HepG2 (cell line): ENCODE data around the gene WNT6. TPM values are rescaled to one million over a fixed set of nuclear protein-coding genes. Genes with fewer than 3 reads are reported as not detected.

ENCODE experiments used
- ARHGAP35 ChIP-seq: sonication (generic); formaldehyde crosslinking; IDR thresholded peaks from 2 replicates; pipeline ENCODE4 v1.9.0; 2022; ENCODE audit warnings: mild to moderate bottlenecking, inconsistent platforms, moderate library complexity, missing genetic modification reagents, borderline replicate concordance
- BHLHE40 ChIP-seq: IDR thresholded peaks from 2 replicates; pipeline ENCODE4 v1.6.1; 2011; ENCODE audit warnings: low read length, improper control_type of control experiment
- CREBL2 ChIP-seq: sonication (generic); formaldehyde crosslinking; IDR thresholded peaks from 2 replicates; pipeline ENCODE4 v1.8.1; 2023; ENCODE audit warnings: missing genetic modification reagents, mild to moderate bottlenecking, borderline replicate concordance
- ETV6 ChIP-seq: sonication (generic); formaldehyde crosslinking; conservative IDR thresholded peaks from 2 replicates; pipeline ENCODE4 v1.4.0; 2020; ENCODE audit warnings: missing genetic modification reagents
- HNRNPH1 ChIP-seq: fragments of 200-400 bp; formaldehyde crosslinking; optimal IDR thresholded peaks from 2 replicates; pipeline ENCODE3; 2017; ENCODE audit warnings: mild to moderate bottlenecking, low read depth, low read length
- HNRNPUL1 ChIP-seq: fragments of 200-400 bp; formaldehyde crosslinking; IDR thresholded peaks from 2 replicates; pipeline ENCODE4 v1.6.1; 2017; ENCODE audit warnings: low read depth, mild to moderate bottlenecking, low read length, moderate library complexity
- KAT7 ChIP-seq: IDR thresholded peaks from 2 replicates; pipeline ENCODE4 v1.6.1; 2018; ENCODE audit warnings: borderline replicate concordance, missing compliant biosample characterization
- MXD4 ChIP-seq: IDR thresholded peaks from 2 replicates; pipeline ENCODE4 v1.6.1; 2016; ENCODE audit warnings: mild to moderate bottlenecking, missing biosample characterization, missing genetic modification reagents
- MZF1 ChIP-seq: sonication (generic); formaldehyde crosslinking; IDR thresholded peaks from 2 replicates; pipeline ENCODE4 v1.8.1; 2023; ENCODE audit warnings: mild to moderate bottlenecking, missing genetic modification reagents, borderline replicate concordance
- NAIF1 ChIP-seq: sonication (generic); formaldehyde crosslinking; IDR thresholded peaks from 2 replicates; pipeline ENCODE4 v1.5.0; 2020; ENCODE audit warnings: mild to moderate bottlenecking, missing genetic modification reagents, borderline replicate concordance
- NFE2L2 ChIP-seq: fragments of 150-350 bp; IDR thresholded peaks from 2 replicates; pipeline ENCODE4 v1.6.1; 2014; ENCODE audit warnings: low read length
- RFXAP ChIP-seq: sonication (generic); formaldehyde crosslinking; IDR thresholded peaks from 2 replicates; pipeline ENCODE4 v1.4.0; 2020; ENCODE audit warnings: missing genetic modification reagents, borderline replicate concordance
- SP5 ChIP-seq: IDR thresholded peaks from 2 replicates; pipeline ENCODE4 v1.6.1; 2016; ENCODE audit warnings: low read depth, borderline replicate concordance
- TRIM24 ChIP-seq: sonication (generic); formaldehyde crosslinking; IDR thresholded peaks from 2 replicates; pipeline ENCODE4 v1.8.0; 2022; ENCODE audit warnings: mild to moderate bottlenecking, missing genetic modification reagents
- ZBTB1 ChIP-seq: sonication (generic); formaldehyde crosslinking; IDR thresholded peaks from 2 replicates; pipeline ENCODE4 v1.4.0; 2020; ENCODE audit warnings: missing genetic modification reagents, borderline replicate concordance
- ZFP37 ChIP-seq: sonication (generic); formaldehyde crosslinking; IDR thresholded peaks from 2 replicates; pipeline ENCODE4 v1.4.0; 2020; ENCODE audit warnings: missing genetic modification reagents, borderline replicate concordance
- ZHX1 ChIP-seq: sonication (generic); formaldehyde crosslinking; IDR thresholded peaks from 2 replicates; pipeline ENCODE4 v1.8.1; 2022; ENCODE audit warnings: low read depth, mild to moderate bottlenecking, missing genetic modification reagents
- ZNF232 ChIP-seq: sonication (generic); formaldehyde crosslinking; IDR thresholded peaks from 2 replicates; pipeline ENCODE4 v1.4.0; 2020; ENCODE audit warnings: missing genetic modification reagents, borderline replicate concordance
- ZNF331 ChIP-seq: sonication (generic); formaldehyde crosslinking; IDR thresholded peaks from 2 replicates; pipeline ENCODE4 v1.4.0; 2020; ENCODE audit warnings: missing genetic modification reagents
- ZNF460 ChIP-seq: sonication (generic); formaldehyde crosslinking; IDR thresholded peaks from 2 replicates; pipeline ENCODE4 v1.5.1; 2020; ENCODE audit warnings: missing genetic modification reagents, mild to moderate bottlenecking, borderline replicate concordance
- ZNF777 ChIP-seq: sonication (generic); formaldehyde crosslinking; IDR thresholded peaks from 2 replicates; pipeline ENCODE4 v1.4.0; 2020; ENCODE audit warnings: missing genetic modification reagents
- polyA plus RNA-seq, 8 experiments: library from polyadenylated mRNA; depleted of rRNA in 3 of 8; stranded (reverse) in 7 of 8; unstranded in 1 of 8; fragments of >200 nt; fragmentation: Illumina TruSeq in 4 of 8; extraction: Trizol in 4 of 8; gene quantifications; 2 replicates each; pipeline versions ENCODE4 v1.2.1 to v1.2.3, GENCODE V29; 2011 to 2016; ENCODE audit warnings: low read depth in 4 of 8, missing spikeins in 1 of 8, mixed read lengths in 1 of 8; ENCODE audit not compliant: insufficient read depth in 1 of 8
- total RNA-seq, 5 experiments: library from RNA; depleted of rRNA; stranded (reverse); fragments of >200 nt; fragmentation: Illumina TruSeq; extraction: Trizol; gene quantifications; 2 replicates each; pipeline ENCODE4 v1.2.3, GENCODE V29; 2016; ENCODE audit warnings: low read depth in 1 of 5
- TF ChIP-seq, protein P1 (sequence below): sonication (generic); formaldehyde crosslinking; IDR thresholded peaks from 2 replicates; pipeline ENCODE4 v1.5.0; 2020; ENCODE audit warnings: mild to moderate bottlenecking, missing genetic modification reagents
- TF ChIP-seq, protein P2 (sequence below): sonication (generic); formaldehyde crosslinking; IDR thresholded peaks from 2 replicates; pipeline ENCODE4 v1.5.0; 2020; ENCODE audit warnings: mild to moderate bottlenecking, missing genetic modification reagents, moderate library complexity

WNT6 gene
- total and polyA plus RNA-seq, 2 of the 13 experiments (the other 11 are each of a cell fraction or from before 2014, with no cell fraction given), result 0.20 TPM; not detected in 1

DNA sequence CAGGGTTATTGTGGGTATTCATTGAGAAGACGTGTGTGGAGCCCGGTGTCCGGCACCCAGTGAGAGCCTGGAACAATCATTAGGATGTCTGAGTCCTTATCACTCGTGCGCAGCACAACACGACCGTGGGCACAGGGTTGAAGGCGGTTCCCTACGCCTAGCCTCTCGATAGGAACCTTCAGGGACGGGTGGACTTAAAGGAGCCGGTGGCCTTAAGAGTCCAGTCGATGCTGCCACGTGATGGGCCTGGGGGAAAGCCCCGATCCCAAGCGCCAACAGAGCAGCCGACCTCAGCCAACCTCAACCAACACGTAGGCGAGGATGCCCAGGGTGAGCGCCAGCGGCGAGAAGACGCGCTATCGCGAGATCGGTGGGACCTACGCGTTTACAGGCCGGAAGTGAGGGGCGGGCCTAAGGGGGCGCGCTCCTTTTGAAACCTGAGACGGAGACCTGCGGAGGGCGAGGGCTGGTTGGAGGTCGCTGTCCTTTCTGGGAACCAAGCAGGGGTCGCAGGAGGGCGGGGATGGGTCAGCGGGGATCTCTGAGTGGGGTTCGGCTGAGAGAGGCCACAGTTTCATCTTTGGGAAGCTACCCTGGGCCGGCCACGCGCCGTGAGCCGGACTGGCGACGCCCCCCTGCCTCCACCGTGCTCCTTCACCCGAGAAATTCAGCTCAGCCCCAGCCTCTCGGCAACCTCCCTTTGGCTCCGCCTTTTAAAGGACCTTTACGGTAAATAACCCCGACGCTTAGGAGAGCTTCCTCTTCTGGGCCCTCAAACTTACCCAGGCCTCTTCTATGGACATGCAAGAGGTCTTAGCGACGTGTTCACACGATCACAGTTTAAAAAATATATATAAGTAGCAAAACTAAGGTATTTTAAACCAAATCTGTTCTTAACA, 49.4 kb downstream of the WNT6 start (continued):
- peak; percentile 65; the same call in 1 of the 2 replicates for TF ChIP-seq ZNF232
- peak; percentile 91 for TF ChIP-seq ZNF331 (CRISPR knock-in tag)
- no peak for TF ChIP-seq HNRNPH1
- TF ChIP-seq ZFP37, result no peak; the same call in 1 of the 2 replicates
- no peak; the same call in 1 of the 2 replicates for TF ChIP-seq CREBL2 (CRISPR knock-in tag)
- TF ChIP-seq ZNF777, result 0 out of 2 replicates have a peak, but pooled peaks have one; percentile 44
- no peak for TF ChIP-seq HNRNPUL1
- TF ChIP-seq ZNF460, result no peak
- TF ChIP-seq BHLHE40, result no peak
- peak; percentile 46; the same call in 1 of the 2 replicates for TF ChIP-seq RFXAP (CRISPR knock-in tag)
- peak; percentile 86 for TF ChIP-seq SP5 (CRISPR knock-in tag)
- peak; percentile 86; the same call in 1 of the 2 replicates for TF ChIP-seq KAT7 (CRISPR knock-in tag)
- TF ChIP-seq ARHGAP35 (CRISPR knock-in tag), result peak; percentile 93; the same call in 1 of the 2 replicates
- TF ChIP-seq, protein P1, sequence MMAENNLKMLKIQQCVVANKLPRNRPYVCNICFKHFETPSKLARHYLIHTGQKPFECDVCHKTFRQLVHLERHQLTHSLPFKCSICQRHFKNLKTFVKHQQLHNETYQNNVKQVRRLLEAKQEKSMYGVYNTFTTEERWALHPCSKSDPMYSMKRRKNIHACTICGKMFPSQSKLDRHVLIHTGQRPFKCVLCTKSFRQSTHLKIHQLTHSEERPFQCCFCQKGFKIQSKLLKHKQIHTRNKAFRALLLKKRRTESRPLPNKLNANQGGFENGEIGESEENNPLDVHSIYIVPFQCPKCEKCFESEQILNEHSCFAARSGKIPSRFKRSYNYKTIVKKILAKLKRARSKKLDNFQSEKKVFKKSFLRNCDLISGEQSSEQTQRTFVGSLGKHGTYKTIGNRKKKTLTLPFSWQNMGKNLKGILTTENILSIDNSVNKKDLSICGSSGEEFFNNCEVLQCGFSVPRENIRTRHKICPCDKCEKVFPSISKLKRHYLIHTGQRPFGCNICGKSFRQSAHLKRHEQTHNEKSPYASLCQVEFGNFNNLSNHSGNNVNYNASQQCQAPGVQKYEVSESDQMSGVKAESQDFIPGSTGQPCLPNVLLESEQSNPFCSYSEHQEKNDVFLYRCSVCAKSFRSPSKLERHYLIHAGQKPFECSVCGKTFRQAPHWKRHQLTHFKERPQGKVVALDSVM (CRISPR knock-in tag), result peak; percentile 73
- no peak for TF ChIP-seq TRIM24 (CRISPR knock-in tag)
- TF ChIP-seq NAIF1 (CRISPR knock-in tag), result peak; percentile 40; the same call in 1 of the 2 replicates
- TF ChIP-seq MXD4 (CRISPR knock-in tag), result peak; percentile 96
- TF ChIP-seq NFE2L2, result no peak
- TF ChIP-seq ZHX1, result peak; percentile 95
- TF ChIP-seq ETV6 (CRISPR knock-in tag), result no peak; the same call in 1 of the 2 replicates
- 0 out of 2 replicates have a peak, but pooled peaks have one; percentile 32 for TF ChIP-seq ZBTB1 (CRISPR knock-in tag)
- peak; percentile 89; the same call in 1 of the 2 replicates for TF ChIP-seq MZF1 (CRISPR knock-in tag)
- TF ChIP-seq, protein P2, sequence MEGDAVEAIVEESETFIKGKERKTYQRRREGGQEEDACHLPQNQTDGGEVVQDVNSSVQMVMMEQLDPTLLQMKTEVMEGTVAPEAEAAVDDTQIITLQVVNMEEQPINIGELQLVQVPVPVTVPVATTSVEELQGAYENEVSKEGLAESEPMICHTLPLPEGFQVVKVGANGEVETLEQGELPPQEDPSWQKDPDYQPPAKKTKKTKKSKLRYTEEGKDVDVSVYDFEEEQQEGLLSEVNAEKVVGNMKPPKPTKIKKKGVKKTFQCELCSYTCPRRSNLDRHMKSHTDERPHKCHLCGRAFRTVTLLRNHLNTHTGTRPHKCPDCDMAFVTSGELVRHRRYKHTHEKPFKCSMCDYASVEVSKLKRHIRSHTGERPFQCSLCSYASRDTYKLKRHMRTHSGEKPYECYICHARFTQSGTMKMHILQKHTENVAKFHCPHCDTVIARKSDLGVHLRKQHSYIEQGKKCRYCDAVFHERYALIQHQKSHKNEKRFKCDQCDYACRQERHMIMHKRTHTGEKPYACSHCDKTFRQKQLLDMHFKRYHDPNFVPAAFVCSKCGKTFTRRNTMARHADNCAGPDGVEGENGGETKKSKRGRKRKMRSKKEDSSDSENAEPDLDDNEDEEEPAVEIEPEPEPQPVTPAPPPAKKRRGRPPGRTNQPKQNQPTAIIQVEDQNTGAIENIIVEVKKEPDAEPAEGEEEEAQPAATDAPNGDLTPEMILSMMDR (CRISPR knock-in tag), result peak; percentile 46
